Measurements from ENCODE around the gene ACBD4. TPM values are rescaled to one million over a fixed set of nuclear protein-coding genes. Genes with fewer than 3 reads are reported as not detected.

The ACBD4 gene
- total and polyA plus RNA-seq, 4 donors, result 3.2 to 14.2 (median 11.1) TPM

GRCh38 chr17:45175759-45176115 lies 40.2 kb downstream of the ACBD4 start:
- Histone ChIP-seq H3K9me3 (ENCODE audit: control insufficient read depth, insufficient read depth, low read length) (no peaks in the 10 kb centered on the region), H3K27ac (ENCODE audit: low read depth, low read length) (no peak overlapping the region), H3K4me3 (ENCODE audit: low read depth, low read length) (no peak overlapping the region), H3K4me1 (ENCODE audit: control insufficient read depth, insufficient read depth, low read length) (peaks cover 33% of the 10 kb centered on the region), H3K27me3 (ENCODE audit: control insufficient read depth, insufficient read depth, low read length) (no peaks in the 10 kb centered on the region), H3K36me3 (ENCODE audit: control insufficient read depth, insufficient read depth, low read length) (peaks cover 6% of the 10 kb centered on the region)
- no peak for DNase-seq (ENCODE audit: low read depth in 4 of 6, low spot score in 6 of 6)
- WGBS (ENCODE audit: insufficient coverage), result 86% methylated on average over 2 of the region's 3 CpGs

GRCh38 chr17:45177563-45177962 lies 42.1 kb downstream of the ACBD4 start:
- Histone ChIP-seq H3K4me3 (ENCODE audit: low read depth, low read length) (no peak overlapping the region), H3K27ac (ENCODE audit: low read depth, low read length) (no peak overlapping the region), H3K36me3 (ENCODE audit: control insufficient read depth, insufficient read depth, low read length) (no peaks in the 10 kb centered on the region), H3K27me3 (ENCODE audit: control insufficient read depth, insufficient read depth, low read length) (no peaks in the 10 kb centered on the region), H3K4me1 (ENCODE audit: control insufficient read depth, insufficient read depth, low read length) (peaks cover 14% of the 10 kb centered on the region), H3K9me3 (ENCODE audit: control insufficient read depth, insufficient read depth, low read length) (no peaks in the 10 kb centered on the region)
- DNase-seq (ENCODE audit: low read depth in 4 of 6, low spot score in 6 of 6), result no peak
- WGBS (ENCODE audit: insufficient coverage), result 71% methylated on average over 4 of the region's 7 CpGs

GRCh38 chr17:45184144-45184543 lies 48.7 kb downstream of the ACBD4 start:
- Histone ChIP-seq H3K9me3 (ENCODE audit: control insufficient read depth, insufficient read depth, low read length) (no peaks in the 10 kb centered on the region), H3K27ac (ENCODE audit: low read depth, low read length) (no peak overlapping the region), H3K4me3 (ENCODE audit: low read depth, low read length) (no peak overlapping the region), H3K27me3 (ENCODE audit: control insufficient read depth, insufficient read depth, low read length) (no peaks in the 10 kb centered on the region), H3K36me3 (ENCODE audit: control insufficient read depth, insufficient read depth, low read length) (no peaks in the 10 kb centered on the region), H3K4me1 (ENCODE audit: control insufficient read depth, insufficient read depth, low read length) (no peaks in the 10 kb centered on the region)
- WGBS (ENCODE audit: insufficient coverage), result 96% methylated on average over 5 of the region's 5 CpGs
- DNase-seq (ENCODE audit: low read depth in 4 of 6, low spot score in 6 of 6), result no peak

DNA sequence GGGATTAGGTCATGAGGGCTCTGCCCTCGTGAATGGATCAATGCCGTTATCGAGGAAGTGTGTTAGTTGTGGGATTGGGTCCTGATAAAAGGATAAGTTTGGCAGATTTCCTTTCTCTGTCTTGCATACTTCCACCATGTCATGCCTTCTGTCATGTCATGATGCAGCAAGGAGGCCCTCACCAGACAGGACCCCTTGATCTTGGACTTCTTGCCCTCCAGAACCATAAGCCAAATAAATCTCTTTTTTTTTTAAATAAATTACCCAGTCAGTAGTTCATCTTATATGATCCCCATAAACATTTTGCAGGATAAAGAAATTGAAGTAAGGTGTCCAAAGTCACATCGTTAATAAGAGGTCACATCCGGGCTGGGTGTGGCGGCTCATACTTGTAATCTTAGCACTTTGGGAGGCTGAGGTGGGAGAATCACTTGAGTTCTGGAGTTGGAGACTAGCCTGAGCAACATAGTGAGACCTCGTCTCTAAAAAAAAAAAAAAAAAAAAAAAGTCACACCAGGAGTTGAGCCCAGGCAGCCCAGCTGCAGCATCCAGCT lies 51.4 kb downstream of the ACBD4 start:
- Histone ChIP-seq H3K4me3 (ENCODE audit: low read depth, low read length) (no peak overlapping the region), H3K36me3 (ENCODE audit: control insufficient read depth, insufficient read depth, low read length) (no peaks in the 10 kb centered on the region), H3K27me3 (ENCODE audit: control insufficient read depth, insufficient read depth, low read length) (no peaks in the 10 kb centered on the region), H3K27ac (ENCODE audit: low read depth, low read length) (no peak overlapping the region), H3K4me1 (ENCODE audit: control insufficient read depth, insufficient read depth, low read length) (peaks cover 3% of the 10 kb centered on the region), H3K9me3 (ENCODE audit: control insufficient read depth, insufficient read depth, low read length) (no peaks in the 10 kb centered on the region)
- no CpG with 5 or more reads among the region's 7 CpGs for WGBS (ENCODE audit: insufficient coverage)
- no peak for DNase-seq (ENCODE audit: low read depth in 4 of 6, low spot score in 6 of 6)

- Histone ChIP-seq H3K9me3 (ENCODE audit: control insufficient read depth, insufficient read depth, low read length) (no peaks in the 10 kb centered on the region), H3K36me3 (ENCODE audit: control insufficient read depth, insufficient read depth, low read length) (no peaks in the 10 kb centered on the region), H3K27ac (ENCODE audit: low read depth, low read length) (no peak overlapping the region), H3K4me3 (ENCODE audit: low read depth, low read length) (no peak overlapping the region), H3K4me1 (ENCODE audit: control insufficient read depth, insufficient read depth, low read length) (peaks cover 3% of the 10 kb centered on the region), H3K27me3 (ENCODE audit: control insufficient read depth, insufficient read depth, low read length) (no peaks in the 10 kb centered on the region)
- no CpG with 5 or more reads among the region's 2 CpGs for WGBS (ENCODE audit: insufficient coverage)
- no peak for DNase-seq (ENCODE audit: low read depth in 4 of 6, low spot score in 6 of 6)
These were observed 53.5 kb downstream of the ACBD4 start for GRCh38 chr17:45189009-45189408.

DNA sequence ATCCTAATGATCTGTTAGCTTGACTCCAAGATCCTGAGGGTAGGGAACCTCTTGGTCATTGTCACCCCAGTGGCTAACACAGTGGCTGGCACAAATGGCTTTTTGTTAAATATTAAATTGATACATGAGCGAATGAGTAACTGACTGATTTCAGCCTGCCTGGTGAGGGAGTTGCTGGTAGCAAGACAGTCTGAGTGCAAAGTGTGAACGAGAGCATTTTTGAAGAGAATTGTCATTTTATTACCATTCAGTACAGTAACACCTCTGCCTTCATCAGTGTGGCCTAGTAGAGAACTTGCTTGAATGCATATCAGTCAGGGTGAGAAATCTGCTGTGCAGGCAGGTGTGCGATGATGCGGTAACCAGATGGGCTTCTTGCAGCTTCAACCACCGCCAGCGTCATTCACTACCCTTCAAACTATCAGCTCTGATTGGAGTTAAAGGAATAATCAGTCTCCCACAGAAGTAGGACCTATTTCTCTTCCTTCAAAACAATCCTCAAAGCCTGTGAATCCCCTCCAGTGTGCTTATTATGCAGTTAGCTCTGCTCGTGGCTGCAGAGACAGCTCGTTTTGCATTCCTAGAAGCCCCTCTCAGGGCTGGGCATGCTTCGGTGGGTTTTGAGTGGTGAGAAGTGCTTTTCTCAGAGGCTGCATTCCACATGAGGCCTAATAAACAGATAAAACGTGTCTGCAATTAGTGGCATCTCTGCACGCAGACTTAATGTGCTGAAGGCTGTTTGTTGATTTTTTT lies 55.2 kb downstream of the ACBD4 start:
- Histone ChIP-seq H3K9me3 (ENCODE audit: control insufficient read depth, insufficient read depth, low read length) (no peaks in the 10 kb centered on the region), H3K27ac (ENCODE audit: low read depth, low read length) (no peak overlapping the region), H3K4me3 (ENCODE audit: low read depth, low read length) (no peak overlapping the region), H3K4me1 (ENCODE audit: control insufficient read depth, insufficient read depth, low read length) (peaks cover 3% of the 10 kb centered on the region), H3K36me3 (ENCODE audit: control insufficient read depth, insufficient read depth, low read length) (no peaks in the 10 kb centered on the region), H3K27me3 (ENCODE audit: control insufficient read depth, insufficient read depth, low read length) (no peaks in the 10 kb centered on the region)
- 25% methylated on average over 5 of the region's 11 CpGs for WGBS (ENCODE audit: insufficient coverage)
- DNase-seq (ENCODE audit: low read depth in 4 of 6, low spot score in 6 of 6), result peak in 1 of 6 donors; percentile 92

Small RNAs within 50 kb of the gene (small RNA-seq; reads per million reads assigned to genes)
- gene MIR6784 (ENCODE audit: low replicate concordance), result 0.08 reads per million

Other genes starting within 250 kb of the ACBD4 start
- 10 to 100 TPM; 68.0 to 69.4 TPM for gene EFTUD2, start 236.2 kb upstream of the ACBD4 start, total RNA-seq
- 10 to 100 TPM; 79.2 to 85.0 TPM for gene EFTUD2, start 236.2 kb upstream of the ACBD4 start, polyA plus RNA-seq (ENCODE audit: insufficient read length in 2 of 2)
- 1,000 to 10,000 TPM; 2,660 to 3,271 TPM for gene GFAP, start 220.2 kb upstream of the ACBD4 start, total RNA-seq
- gene GFAP, start 220.2 kb upstream of the ACBD4 start, polyA plus RNA-seq (ENCODE audit: insufficient read length in 2 of 2), result 1,000 to 10,000 TPM; 2,649 to 3,418 TPM
- 1 to 10 TPM; 1.6 to 2.0 TPM for gene KIF18B, start 187.9 kb upstream of the ACBD4 start, total RNA-seq
- 10 to 100 TPM in 1 of 2 donors, 1 to 10 TPM in 1; 7.0 to 11.7 TPM for gene KIF18B, start 187.9 kb upstream of the ACBD4 start, polyA plus RNA-seq (ENCODE audit: insufficient read length in 2 of 2)
- gene C1QL1, start 167.4 kb upstream of the ACBD4 start, total RNA-seq, result 10 to 100 TPM in 1 of 2 donors, 1 to 10 TPM in 1; 6.7 to 20.4 TPM
- gene C1QL1, start 167.4 kb upstream of the ACBD4 start, polyA plus RNA-seq (ENCODE audit: insufficient read length in 2 of 2), result 10 to 100 TPM; 79.5 to 81.8 TPM
- gene DCAKD, start 84.1 kb upstream of the ACBD4 start, total RNA-seq, result 10 to 100 TPM; 34.6 to 59.3 TPM
- gene DCAKD, start 84.1 kb upstream of the ACBD4 start, polyA plus RNA-seq (ENCODE audit: insufficient read length in 2 of 2), result 10 to 100 TPM; 59.2 to 79.1 TPM
- gene NMT1, start 74.4 kb upstream of the ACBD4 start, total RNA-seq, result 10 to 100 TPM; 51.6 to 77.9 TPM
- gene NMT1, start 74.4 kb upstream of the ACBD4 start, polyA plus RNA-seq (ENCODE audit: insufficient read length in 2 of 2), result 10 to 100 TPM; 55.5 to 65.4 TPM
- gene PLCD3, start 3.2 kb upstream of the ACBD4 start, total RNA-seq, result 10 to 100 TPM; 20.1 to 50.1 TPM
- gene PLCD3, start 3.2 kb upstream of the ACBD4 start, polyA plus RNA-seq (ENCODE audit: insufficient read length in 2 of 2), result 100 to 1,000 TPM; 115 TPM
- 10 to 100 TPM; 16.1 to 16.7 TPM for gene HEXIM1, start 12.8 kb downstream of the ACBD4 start, total RNA-seq
- 10 to 100 TPM; 25.6 to 28.0 TPM for gene HEXIM1, start 12.8 kb downstream of the ACBD4 start, polyA plus RNA-seq (ENCODE audit: insufficient read length in 2 of 2)
- gene HEXIM2, start 26.2 kb downstream of the ACBD4 start, total RNA-seq, result 10 to 100 TPM in 1 of 2 donors, 1 to 10 TPM in 1; 5.2 to 11.1 TPM
- 10 to 100 TPM; 17.2 to 17.6 TPM for gene HEXIM2, start 26.2 kb downstream of the ACBD4 start, polyA plus RNA-seq (ENCODE audit: insufficient read length in 2 of 2)
- 10 to 100 TPM in 1 of 2 donors, 1 to 10 TPM in 1; 3.5 to 17.7 TPM for gene FMNL1, start 86.2 kb downstream of the ACBD4 start, total RNA-seq
- 10 to 100 TPM; 21.4 to 22.0 TPM for gene FMNL1, start 86.2 kb downstream of the ACBD4 start, polyA plus RNA-seq (ENCODE audit: insufficient read length in 2 of 2)
- under 1 TPM in 1 of 2 donors, not detected in 1; 0.20 TPM for gene SPATA32, start 126.4 kb downstream of the ACBD4 start, total RNA-seq
- not detected for gene SPATA32, start 126.4 kb downstream of the ACBD4 start, polyA plus RNA-seq (ENCODE audit: insufficient read length in 2 of 2)
- gene MAP3K14, start 181.3 kb downstream of the ACBD4 start, total RNA-seq, result 1 to 10 TPM; 2.2 to 4.7 TPM
- 1 to 10 TPM; 5.9 to 9.3 TPM for gene MAP3K14, start 181.3 kb downstream of the ACBD4 start, polyA plus RNA-seq (ENCODE audit: insufficient read length in 2 of 2)